Measurements from ENCODE around the gene CCDC97. TPM values are rescaled to one million over a fixed set of nuclear protein-coding genes. Genes with fewer than 3 reads are reported as not detected.
A peak's percentile ranks its signal among the peaks of the same experiment; 100 is the strongest.

Gene CCDC97
- total and polyA plus RNA-seq, 10 donors, result 12.7 to 38.2 (median 23.9) TPM

GRCh38 chr19:41324921-41325639, 15.1 kb downstream of the CCDC97 start:
- peak overlapping the region in 2 of 8 donors; percentile 38 to 57 for H3K4me3 ChIP-seq
- H3K27ac ChIP-seq, result peak overlapping the region in 7 of 8 donors; percentile 70 to 94 (median 90)
- DNase-seq, result peak; percentile 87
- H3K27me3 ChIP-seq (replicated peaks in 1 of 7), result no peaks in the 10 kb centered on the region
- TF ChIP-seq POLR2AphosphoS5 (IDR thresholded peaks at IDR 0.05) (peak in 2 of 3 donors; percentile 57 to 76), POLR2A (IDR thresholded peaks at IDR 0.05) (no peak), CTCF (IDR thresholded peaks at IDR 0.05 in 8 of 11, conservative IDR thresholded peaks at IDR 0.05 in 3 of 11) (no peak)
- H3K4me1 ChIP-seq, result peaks cover 67 to 100% (median 93%) of the 10 kb centered on the region in 6 donors
- intact Hi-C loops (cut with DNase I; ENCODE audit: low total_unique reads), result loop anchor here (5.0 kb wide), 1 partner anchor 32 kb away; no protein-coding TSS in a partner anchor
- no peaks in the 10 kb centered on the region for H3K9me3 ChIP-seq
- 18 to 26% (median 23%) methylated on average over 19 to 23 of the region's 23 CpGs for WGBS, 5 donors
- H3K36me3 ChIP-seq, result peaks cover 0 to 63% (median 17%) of the 10 kb centered on the region in 6 donors

DNA sequence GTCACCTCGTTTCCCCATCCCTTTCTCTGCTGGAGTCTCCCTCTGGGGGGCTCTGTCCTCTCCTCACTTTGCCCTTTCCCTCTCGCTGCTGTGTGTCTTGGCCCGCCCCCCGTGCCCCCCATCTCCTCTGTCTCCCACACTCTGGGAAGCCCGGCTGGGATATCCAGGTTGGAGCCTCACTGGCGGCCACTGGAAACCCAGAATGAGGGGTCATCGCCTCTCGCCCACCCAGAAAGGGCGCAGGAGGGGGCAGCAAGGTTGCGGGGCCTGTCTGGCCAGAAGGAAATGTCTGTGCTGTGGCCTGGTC, 15.6 kb downstream of the CCDC97 start:
- TF ChIP-seq POLR2A (IDR thresholded peaks at IDR 0.05), result no peak
- TF ChIP-seq CTCF (IDR thresholded peaks at IDR 0.05 in 8 of 11, conservative IDR thresholded peaks at IDR 0.05 in 3 of 11), result no peak
- no peak for TF ChIP-seq POLR2AphosphoS5 (IDR thresholded peaks at IDR 0.05)
- no peaks in the 10 kb centered on the region for H3K9me3 ChIP-seq
- intact Hi-C loops (cut with DNase I; ENCODE audit: low total_unique reads), result no loop called here
- H3K27ac ChIP-seq, result peak overlapping the region; percentile 67 to 94 (median 90)
- peaks cover 67 to 100% (median 97%) of the 10 kb centered on the region in 6 donors for H3K4me1 ChIP-seq
- peaks cover 0 to 63% (median 17%) of the 10 kb centered on the region in 6 donors for H3K36me3 ChIP-seq
- no peaks in the 10 kb centered on the region for H3K27me3 ChIP-seq (replicated peaks in 1 of 7)
- 28 to 53% (median 32%) methylated on average over 10 of the region's 10 CpGs for WGBS, 5 donors
- peak; percentile 79 for DNase-seq
- H3K4me3 ChIP-seq, result peak overlapping the region in 5 of 8 donors; percentile 7 to 57 (median 34)

GRCh38 chr19:41325947-41326706, 16.2 kb downstream of the CCDC97 start:
- 18 to 36% (median 27%) methylated on average over 17 to 30 of the region's 30 CpGs for WGBS, 5 donors
- Histone ChIP-seq H3K27me3 (replicated peaks in 1 of 7) (no peaks in the 10 kb centered on the region), H3K4me1 (peaks cover 67 to 100% (median 98%) of the 10 kb centered on the region in 6 donors), H3K4me3 (peak overlapping the region in 5 of 8 donors; percentile 24 to 57 (median 35)), H3K36me3 (peaks cover 0 to 63% (median 17%) of the 10 kb centered on the region in 6 donors), H3K27ac (peak overlapping the region; percentile 67 to 94 (median 90)), H3K9me3 (no peaks in the 10 kb centered on the region)
- peak; percentile 89 for DNase-seq
- peak in 1 of 11 experiments; percentile 8 for TF ChIP-seq CTCF (IDR thresholded peaks at IDR 0.05 in 8 of 11, conservative IDR thresholded peaks at IDR 0.05 in 3 of 11)
- TF ChIP-seq POLR2A (IDR thresholded peaks at IDR 0.05), result no peak
- peak; percentile 76 to 89 (median 83) for TF ChIP-seq POLR2AphosphoS5 (IDR thresholded peaks at IDR 0.05)
- intact Hi-C loops (cut with DNase I; ENCODE audit: low total_unique reads), result no loop called here

Measured in spleen (tissue), 11 donors.